ENCODE measurements around the gene ZMIZ1. TPM values are rescaled to one million over a fixed set of nuclear protein-coding genes. Genes with fewer than 3 reads are reported as not detected.
"Not testable (repeated sequence)": the region's sequence is repeated elsewhere in the genome, so short reads cannot be mapped to it uniquely, and the experiment has no call there.

Gene ZMIZ1
- total RNA-seq, 1 experiment from 2014 or later, result 28.4 TPM

DNA sequence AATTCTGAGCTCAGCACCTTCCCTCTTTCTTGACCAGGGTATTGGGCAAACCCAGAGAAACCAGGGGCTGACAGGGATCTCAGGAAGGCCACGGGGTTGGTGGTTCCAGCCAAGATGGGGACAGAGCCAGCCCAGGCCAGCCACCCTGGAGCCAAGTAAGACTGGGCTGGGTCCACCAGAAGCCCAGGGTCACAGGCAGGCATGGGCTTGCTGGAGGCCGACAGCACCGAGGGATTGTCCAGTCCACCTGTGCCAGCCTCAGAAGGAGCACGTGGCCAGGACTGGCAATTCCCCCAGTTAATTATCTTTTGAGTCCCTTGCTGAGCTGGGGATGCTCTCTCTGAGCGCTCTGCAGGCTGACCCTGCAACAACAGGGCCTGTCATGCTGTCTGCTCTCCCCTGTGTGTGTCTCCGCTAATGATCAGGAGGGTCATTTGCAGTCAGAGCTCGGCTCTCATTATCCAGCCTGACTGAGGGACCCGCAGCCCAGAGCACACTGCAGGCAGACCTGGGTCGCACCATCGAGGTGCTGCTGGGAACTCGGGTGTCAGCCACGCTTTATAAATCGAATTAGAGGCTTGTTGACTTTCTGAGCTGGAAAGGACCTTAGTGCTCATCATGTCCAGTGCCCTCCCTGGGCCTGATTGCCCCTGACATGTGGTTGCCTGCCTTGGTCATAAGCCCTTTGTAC lies 209.0 kb downstream of the ZMIZ1 start:
- Histone ChIP-seq H3K4me3 (replicated peaks in 1 of 2; ENCODE audit: low read depth in 1 of 2, low read length in 2 of 2) (no peak overlapping the region), H3K9ac (ENCODE audit: low read length) (no peak overlapping the region), H3K4me1 (ENCODE audit: control insufficient read depth in 1 of 2, insufficient read depth in 2 of 2, low read length in 2 of 2) (no peaks in the 10 kb centered on the region), H3K27me3 (ENCODE audit: insufficient read depth, low read length) (no peaks in the 10 kb centered on the region), H2AFZ (ENCODE audit: low read depth, low read length, poor library complexity, severe bottlenecking) (no peak overlapping the region), H3K79me2 (ENCODE audit: insufficient read depth, low read length) (no peaks in the 10 kb centered on the region), H3K9me3 (ENCODE audit: control insufficient read depth in 1 of 2, insufficient read depth in 1 of 2, low read depth in 1 of 2, low read length in 2 of 2) (no peaks in the 10 kb centered on the region), H3K27ac (ENCODE audit: low read depth, low read length) (no peak overlapping the region), H3K4me2 (ENCODE audit: low read length) (no peak overlapping the region), H3K36me3 (ENCODE audit: control insufficient read depth in 1 of 2, insufficient read depth in 2 of 2, low read length in 2 of 2) (no peaks in the 10 kb centered on the region; a peak in 1 of 4 replicates), H4K20me1 (ENCODE audit: insufficient read depth) (no peaks in the 10 kb centered on the region), H3K9me2 (ENCODE audit: insufficient read depth) (no peaks in the 10 kb centered on the region)
- ChIA-PET RAD21 (ENCODE audit: low non-redundant PET in 1 of 2, low total read pairs in 2 of 2, uncharacterized antibody in 2 of 2, unreplicated experiment in 2 of 2) (no interaction called here), POLR2A (no interaction called here), CTCF (interaction anchor here (0.6 kb wide), 1 partner anchor 341 kb away, joined by 3 read pairs; no protein-coding TSS in a partner anchor)
- no TSS peak for BruUV-seq (replicated peaks)
- TF ChIP-seq, protein P1, sequence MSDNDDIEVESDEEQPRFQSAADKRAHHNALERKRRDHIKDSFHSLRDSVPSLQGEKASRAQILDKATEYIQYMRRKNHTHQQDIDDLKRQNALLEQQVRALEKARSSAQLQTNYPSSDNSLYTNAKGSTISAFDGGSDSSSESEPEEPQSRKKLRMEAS (IDR thresholded peaks at IDR 0.05), result no peak
- no peak for TF ChIP-seq YY1 (IDR thresholded peaks at IDR 0.05; ENCODE audit: extremely low read depth, insufficient replicate concordance, low read depth, low read length)
- TF ChIP-seq EZH2phosphoT487 (IDR thresholded peaks at IDR 0.05; ENCODE audit: borderline replicate concordance), result no peak
- no peak for TF ChIP-seq CEBPB (IDR thresholded peaks at IDR 0.05; ENCODE audit: low read depth)
- no peak for TF ChIP-seq SIN3A (IDR thresholded peaks at IDR 0.05; ENCODE audit: low read depth)
- DNase-seq (ENCODE audit: low read depth, low spot score), result no peak
- ATAC-seq, result no peak
- intact Hi-C loops (cut with micrococcal nuclease), result no loop called here

DNA sequence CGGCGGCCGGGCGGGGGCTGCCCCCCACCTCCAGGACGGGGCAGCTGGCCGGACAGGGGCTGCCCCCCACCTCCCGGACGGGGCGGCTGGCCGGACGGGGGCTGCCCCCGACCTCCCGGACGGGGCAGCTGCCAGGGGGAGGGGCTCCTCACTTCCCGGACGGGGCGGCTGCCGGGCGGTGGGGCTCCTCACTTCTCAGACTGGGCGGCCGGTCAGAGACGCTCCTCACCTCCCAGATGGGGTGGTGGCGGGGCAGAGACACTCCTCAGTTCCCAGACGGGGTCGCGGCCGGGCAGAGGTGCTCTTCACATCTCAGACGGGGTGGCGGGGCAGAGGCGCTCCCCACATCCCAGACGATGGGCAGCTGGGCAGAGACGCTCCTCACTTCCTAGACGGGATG lies 210.3 kb downstream of the ZMIZ1 start:
- H3K9ac ChIP-seq (ENCODE audit: low read length); H3K36me3 ChIP-seq (ENCODE audit: control insufficient read depth in 1 of 2, insufficient read depth in 2 of 2, low read length in 2 of 2); H3K4me3 ChIP-seq (replicated peaks in 1 of 2; ENCODE audit: low read depth in 1 of 2, low read length in 2 of 2); RAD21 ChIA-PET (ENCODE audit: low non-redundant PET in 1 of 2, low total read pairs in 2 of 2, uncharacterized antibody in 2 of 2, unreplicated experiment in 2 of 2); H4K20me1 ChIP-seq (ENCODE audit: insufficient read depth); H3K4me1 ChIP-seq (ENCODE audit: control insufficient read depth in 1 of 2, insufficient read depth in 2 of 2, low read length in 2 of 2); H3K4me2 ChIP-seq (ENCODE audit: low read length); intact Hi-C loops (cut with micrococcal nuclease); CTCF ChIA-PET; H3K9me2 ChIP-seq (ENCODE audit: insufficient read depth); H2AFZ ChIP-seq (ENCODE audit: low read depth, low read length, poor library complexity, severe bottlenecking); H3K27me3 ChIP-seq (ENCODE audit: insufficient read depth, low read length); ATAC-seq; H3K9me3 ChIP-seq (ENCODE audit: control insufficient read depth in 1 of 2, insufficient read depth in 1 of 2, low read depth in 1 of 2, low read length in 2 of 2); H3K79me2 ChIP-seq (ENCODE audit: insufficient read depth, low read length); POLR2A ChIA-PET; BruUV-seq (replicated peaks); DNase-seq (ENCODE audit: low read depth, low spot score); H3K27ac ChIP-seq (ENCODE audit: low read depth, low read length): not testable (repeated sequence)
